ENCODE data around the gene NPAS3. TPM values are rescaled to one million over a fixed set of nuclear protein-coding genes. Genes with fewer than 3 reads are reported as not detected.

Gene NPAS3
- total RNA-seq, 1 experiment from 2014 or later = not detected

DNA sequence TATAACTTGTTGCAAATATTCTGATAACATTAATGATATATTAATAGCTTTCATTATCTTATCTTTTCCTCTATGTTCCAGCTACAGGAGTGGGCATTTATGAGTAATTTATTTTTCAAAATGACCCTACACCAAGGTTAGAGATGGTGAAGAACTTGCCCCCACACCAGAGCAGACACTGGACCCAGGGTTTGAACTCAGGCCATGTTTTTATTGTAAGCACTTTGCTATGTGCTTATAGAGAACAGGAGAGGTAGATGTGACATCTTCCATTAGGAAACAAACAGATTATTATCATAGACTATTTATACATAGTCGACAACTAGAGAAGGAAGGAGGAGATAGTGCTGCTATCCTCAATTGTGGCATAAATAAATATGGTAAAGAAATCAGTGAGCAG is 747.0 kb downstream of the NPAS3 start:
- H3K27ac ChIP-seq (ENCODE audit: low read depth, low read length) = no peak overlapping the region
- BruUV-seq (replicated peaks) = no TSS peak
- H2AFZ ChIP-seq (ENCODE audit: low read depth, low read length, poor library complexity, severe bottlenecking) = no peak overlapping the region
- H3K36me3 ChIP-seq (ENCODE audit: control insufficient read depth in 1 of 2, insufficient read depth in 2 of 2, low read length in 2 of 2) = no peaks in the 10 kb centered on the region
- DNase-seq (ENCODE audit: low read depth, low spot score) (no peak), ATAC-seq (no peak)
- no peaks in the 10 kb centered on the region for H3K79me2 ChIP-seq (ENCODE audit: insufficient read depth, low read length)
- no peak overlapping the region for H3K4me3 ChIP-seq (replicated peaks in 1 of 2; ENCODE audit: low read depth in 1 of 2, low read length in 2 of 2)
- no peak overlapping the region for H3K9ac ChIP-seq (ENCODE audit: low read length)
- no peak overlapping the region for H3K4me2 ChIP-seq (ENCODE audit: low read length)
- ChIA-PET CTCF (no interaction called here), POLR2A (no interaction called here), RAD21 (ENCODE audit: low non-redundant PET in 1 of 2, low total read pairs in 2 of 2, uncharacterized antibody in 2 of 2, unreplicated experiment in 2 of 2) (no interaction called here)
- no peaks in the 10 kb centered on the region for H3K27me3 ChIP-seq (ENCODE audit: insufficient read depth, low read length)
- no peaks in the 10 kb centered on the region for H3K9me3 ChIP-seq (ENCODE audit: control insufficient read depth in 1 of 2, insufficient read depth in 1 of 2, low read depth in 1 of 2, low read length in 2 of 2)
- H3K4me1 ChIP-seq (ENCODE audit: control insufficient read depth in 1 of 2, insufficient read depth in 2 of 2, low read length in 2 of 2) = no peaks in the 10 kb centered on the region
- H3K9me2 ChIP-seq (ENCODE audit: insufficient read depth) = no peaks in the 10 kb centered on the region
- intact Hi-C loops (cut with micrococcal nuclease) = no loop called here
- no peaks in the 10 kb centered on the region for H4K20me1 ChIP-seq (ENCODE audit: insufficient read depth)
- no peak for TF ChIP-seq ATF3 (IDR thresholded peaks at IDR 0.05)
- TF ChIP-seq SIN3A (IDR thresholded peaks at IDR 0.05; ENCODE audit: low read depth) = no peak
- no peak for TF ChIP-seq SP1 (IDR thresholded peaks at IDR 0.05; ENCODE audit: low read depth)
- TF ChIP-seq JUND (IDR thresholded peaks at IDR 0.05) = no peak
- TF ChIP-seq, protein P1, sequence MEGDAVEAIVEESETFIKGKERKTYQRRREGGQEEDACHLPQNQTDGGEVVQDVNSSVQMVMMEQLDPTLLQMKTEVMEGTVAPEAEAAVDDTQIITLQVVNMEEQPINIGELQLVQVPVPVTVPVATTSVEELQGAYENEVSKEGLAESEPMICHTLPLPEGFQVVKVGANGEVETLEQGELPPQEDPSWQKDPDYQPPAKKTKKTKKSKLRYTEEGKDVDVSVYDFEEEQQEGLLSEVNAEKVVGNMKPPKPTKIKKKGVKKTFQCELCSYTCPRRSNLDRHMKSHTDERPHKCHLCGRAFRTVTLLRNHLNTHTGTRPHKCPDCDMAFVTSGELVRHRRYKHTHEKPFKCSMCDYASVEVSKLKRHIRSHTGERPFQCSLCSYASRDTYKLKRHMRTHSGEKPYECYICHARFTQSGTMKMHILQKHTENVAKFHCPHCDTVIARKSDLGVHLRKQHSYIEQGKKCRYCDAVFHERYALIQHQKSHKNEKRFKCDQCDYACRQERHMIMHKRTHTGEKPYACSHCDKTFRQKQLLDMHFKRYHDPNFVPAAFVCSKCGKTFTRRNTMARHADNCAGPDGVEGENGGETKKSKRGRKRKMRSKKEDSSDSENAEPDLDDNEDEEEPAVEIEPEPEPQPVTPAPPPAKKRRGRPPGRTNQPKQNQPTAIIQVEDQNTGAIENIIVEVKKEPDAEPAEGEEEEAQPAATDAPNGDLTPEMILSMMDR (IDR thresholded peaks at IDR 0.05 in 2 of 3, conservative IDR thresholded peaks at IDR 0.05 in 1 of 3; ENCODE audit: borderline replicate concordance in 1 of 3, insufficient read depth in 1 of 3, low read depth in 2 of 3, low read length in 2 of 3) = no peak
- TF ChIP-seq EZH2 (IDR thresholded peaks at IDR 0.05) = no peak
- TF ChIP-seq ZNF274 (IDR thresholded peaks at IDR 0.05; ENCODE audit: low read depth, low read length) = no peak
- no peak for TF ChIP-seq TCF7L2 (IDR thresholded peaks at IDR 0.05; ENCODE audit: borderline replicate concordance, extremely low read depth, insufficient read depth, insufficient read length)
- no peak for TF ChIP-seq POLR2AphosphoS5 (IDR thresholded peaks at IDR 0.05; ENCODE audit: low read depth, low read length)
- no peak for TF ChIP-seq RAD21 (IDR thresholded peaks at IDR 0.05; ENCODE audit: low read depth)
- no peak for TF ChIP-seq YY1 (IDR thresholded peaks at IDR 0.05; ENCODE audit: extremely low read depth, insufficient replicate concordance, low read depth, low read length)
- TF ChIP-seq, protein P2, sequence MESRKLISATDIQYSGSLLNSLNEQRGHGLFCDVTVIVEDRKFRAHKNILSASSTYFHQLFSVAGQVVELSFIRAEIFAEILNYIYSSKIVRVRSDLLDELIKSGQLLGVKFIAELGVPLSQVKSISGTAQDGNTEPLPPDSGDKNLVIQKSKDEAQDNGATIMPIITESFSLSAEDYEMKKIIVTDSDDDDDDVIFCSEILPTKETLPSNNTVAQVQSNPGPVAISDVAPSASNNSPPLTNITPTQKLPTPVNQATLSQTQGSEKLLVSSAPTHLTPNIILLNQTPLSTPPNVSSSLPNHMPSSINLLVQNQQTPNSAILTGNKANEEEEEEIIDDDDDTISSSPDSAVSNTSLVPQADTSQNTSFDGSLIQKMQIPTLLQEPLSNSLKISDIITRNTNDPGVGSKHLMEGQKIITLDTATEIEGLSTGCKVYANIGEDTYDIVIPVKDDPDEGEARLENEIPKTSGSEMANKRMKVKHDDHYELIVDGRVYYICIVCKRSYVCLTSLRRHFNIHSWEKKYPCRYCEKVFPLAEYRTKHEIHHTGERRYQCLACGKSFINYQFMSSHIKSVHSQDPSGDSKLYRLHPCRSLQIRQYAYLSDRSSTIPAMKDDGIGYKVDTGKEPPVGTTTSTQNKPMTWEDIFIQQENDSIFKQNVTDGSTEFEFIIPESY (IDR thresholded peaks at IDR 0.05; ENCODE audit: extremely low read depth, insufficient replicate concordance, low read length) = no peak
- TF ChIP-seq CBX3 (IDR thresholded peaks at IDR 0.05; ENCODE audit: low read depth) = no peak
- TF ChIP-seq SRF (IDR thresholded peaks at IDR 0.05; ENCODE audit: low read depth) = no peak
- TF ChIP-seq POLR2A (IDR thresholded peaks at IDR 0.05; ENCODE audit: borderline replicate concordance, extremely low read depth, insufficient read depth, insufficient read length) = no peak
- no peak for TF ChIP-seq CEBPB (IDR thresholded peaks at IDR 0.05; ENCODE audit: low read depth)
